HG03521 (cell line): Measurements from ENCODE around the gene U2AF2.

ENCODE experiments used
- ATAC-seq: cut with Tn5 transposase; IDR thresholded peaks from one replicate; pipeline ENCODE4 v1.9.1; 2021; ENCODE audit warnings: mild to moderate bottlenecking, moderate library complexity; ENCODE audit not compliant: unreplicated experiment

Gene U2AF2

GRCh38 chr19:55687281-55688201 is 32.7 kb downstream of the U2AF2 start:
- no peak for ATAC-seq

DNA sequence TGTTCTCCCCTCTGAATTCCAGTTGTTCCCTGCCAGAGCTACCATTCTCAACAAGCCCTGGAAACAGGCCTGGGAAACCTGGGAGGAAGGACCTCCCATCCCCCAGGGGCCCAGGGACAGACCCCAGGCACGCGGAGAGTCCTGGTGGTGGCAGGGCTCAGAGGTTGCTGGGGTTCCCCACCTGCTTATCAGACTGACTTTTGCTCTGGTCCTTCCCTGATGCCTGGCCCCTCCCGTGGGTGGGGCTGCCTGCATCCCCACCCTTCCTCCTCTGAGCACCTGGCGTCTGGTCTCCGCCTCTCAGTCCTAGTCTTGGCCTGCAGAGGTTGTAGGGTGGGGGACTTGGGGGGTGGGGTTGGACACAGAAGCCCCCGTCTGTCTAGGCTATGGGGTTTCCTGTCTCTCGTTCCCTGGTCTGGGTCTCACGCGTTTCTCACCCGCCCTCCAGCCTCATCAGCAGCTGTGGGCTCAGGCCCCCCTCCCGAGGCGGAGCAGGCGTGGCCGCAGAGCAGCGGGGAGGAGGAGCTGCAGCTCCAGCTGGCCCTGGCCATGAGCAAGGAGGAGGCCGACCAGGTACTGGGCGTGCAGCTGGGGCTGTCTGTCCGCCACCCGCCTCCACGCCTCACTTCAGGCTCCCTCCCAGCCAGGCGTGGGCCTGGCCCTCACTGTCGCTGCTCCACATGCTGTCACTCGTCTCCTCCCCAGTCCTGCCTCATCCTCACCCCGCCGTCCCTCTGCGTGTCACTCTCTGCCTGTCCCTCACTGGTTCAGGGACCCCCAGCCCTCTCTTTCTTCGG is 33.8 kb downstream of the U2AF2 start:
- ATAC-seq, result no peak

GRCh38 chr19:55689411-55690108 is 34.7 kb downstream of the U2AF2 start:
- ATAC-seq, result no peak

- ATAC-seq, result no peak
Measured at GRCh38 chr19:55690109-55690768, 35.4 kb downstream of the U2AF2 start.

DNA sequence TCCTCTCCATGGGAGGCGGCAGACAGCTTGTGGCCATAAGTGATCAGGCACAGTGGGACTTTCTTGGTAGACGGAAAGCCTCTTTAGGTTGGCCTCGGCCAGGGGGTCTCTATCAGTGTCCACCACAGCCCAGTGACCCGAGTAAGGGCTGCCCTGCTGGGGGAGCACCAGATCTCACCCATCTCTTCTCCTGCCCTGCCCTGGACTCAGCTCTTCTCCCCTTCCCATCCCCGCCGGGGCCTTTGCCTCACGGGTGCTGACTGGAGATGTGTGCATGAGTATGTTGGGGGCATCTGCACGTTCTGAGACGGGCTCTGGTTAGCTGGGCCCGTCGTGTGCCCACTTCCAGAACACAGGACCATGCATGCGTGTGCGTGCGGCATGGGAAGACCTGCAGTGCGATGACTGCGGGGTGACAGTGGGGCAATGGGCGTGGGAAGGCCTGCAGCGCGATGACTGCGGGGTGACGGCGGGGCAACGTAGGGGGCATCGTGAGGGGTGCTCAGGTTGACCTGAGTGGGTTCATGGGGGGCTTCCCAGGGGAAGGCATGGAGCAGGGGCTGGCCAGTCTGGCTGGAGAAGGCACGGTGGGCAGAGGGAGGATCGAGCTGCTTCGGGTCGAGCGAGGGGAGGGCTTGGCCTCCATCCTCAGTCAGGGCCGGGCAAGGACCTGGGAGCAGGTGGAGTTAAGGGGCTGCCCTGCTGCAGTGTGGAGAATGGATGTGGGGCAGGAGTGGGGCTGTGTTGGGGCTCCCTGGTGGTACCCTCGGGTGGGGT is 36.1 kb downstream of the U2AF2 start:
- no peak for ATAC-seq

DNA sequence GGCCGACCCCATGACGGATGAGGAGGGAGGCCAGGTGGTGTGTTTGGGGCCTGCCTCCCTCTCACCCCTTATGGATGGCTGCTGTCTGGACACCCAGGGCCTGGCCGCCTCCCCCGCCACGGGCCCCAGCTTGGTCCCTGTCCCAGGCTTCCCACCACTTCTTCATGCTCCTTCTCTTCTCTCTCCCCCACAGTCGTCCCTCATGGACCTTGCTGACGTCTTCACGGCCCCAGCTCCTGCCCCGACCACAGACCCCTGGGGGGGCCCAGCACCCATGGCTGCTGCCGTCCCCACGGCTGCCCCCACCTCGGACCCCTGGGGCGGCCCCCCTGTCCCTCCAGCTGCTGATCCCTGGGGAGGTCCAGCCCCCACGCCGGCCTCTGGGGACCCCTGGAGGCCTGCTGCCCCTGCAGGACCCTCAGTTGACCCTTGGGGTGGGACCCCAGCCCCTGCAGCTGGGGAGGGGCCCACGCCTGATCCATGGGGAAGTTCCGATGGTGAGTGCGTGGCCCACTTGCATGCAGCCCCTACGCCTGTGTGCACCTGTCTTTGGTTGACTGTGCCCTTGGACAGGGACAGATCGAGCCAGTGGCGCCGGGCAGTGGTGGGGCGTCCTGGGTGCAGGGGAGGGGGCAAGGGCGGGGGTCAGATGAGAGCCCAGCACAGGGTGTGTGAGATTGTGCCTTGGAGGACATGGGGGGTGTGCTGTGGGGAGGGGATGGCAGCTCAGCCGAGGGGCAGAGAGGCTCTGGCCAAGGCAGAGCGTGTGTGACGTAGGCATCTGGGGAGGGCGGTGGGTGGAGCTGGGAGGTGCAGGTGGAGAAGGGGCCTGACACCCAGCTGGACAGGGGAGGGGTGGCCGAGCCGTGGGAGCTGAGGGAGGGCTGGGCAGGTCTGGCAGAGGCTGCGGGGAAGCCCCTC is 37.0 kb downstream of the U2AF2 start:
- ATAC-seq, result no peak

- no peak for ATAC-seq
Measured at GRCh38 chr19:55692681-55693081, 37.8 kb downstream of the U2AF2 start.

DNA sequence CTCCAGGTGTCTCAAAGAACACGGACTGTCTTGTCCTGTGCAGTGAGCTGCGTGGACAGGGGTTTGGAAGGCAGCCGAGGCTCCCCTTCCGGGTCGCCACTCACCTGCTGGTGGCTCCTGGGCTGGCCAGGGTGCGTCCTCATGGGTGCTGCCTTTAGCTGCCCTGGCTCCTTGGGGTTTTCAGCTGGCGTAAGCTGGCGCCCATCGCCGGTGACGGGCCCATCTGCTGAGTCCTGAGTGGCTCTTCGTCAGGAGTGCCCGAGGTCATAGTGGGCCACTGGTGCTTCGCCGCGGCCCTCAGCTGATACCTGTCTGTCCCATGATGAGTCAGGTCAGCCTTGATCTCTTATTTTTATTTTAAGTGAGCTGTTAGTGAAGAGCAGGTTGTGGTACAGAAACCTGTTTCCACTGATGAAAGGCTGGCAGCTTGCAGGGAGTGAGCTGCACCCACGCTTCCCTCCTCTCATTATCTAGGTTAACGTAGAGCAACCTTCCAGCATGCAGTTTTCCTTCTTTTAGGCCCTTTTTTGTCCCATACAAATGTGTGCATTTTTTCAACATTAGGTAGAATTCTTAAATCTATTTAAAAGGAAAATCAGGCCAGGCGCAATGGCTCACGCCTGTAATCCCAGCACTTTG is 38.6 kb downstream of the U2AF2 start:
- no peak for ATAC-seq

DNA sequence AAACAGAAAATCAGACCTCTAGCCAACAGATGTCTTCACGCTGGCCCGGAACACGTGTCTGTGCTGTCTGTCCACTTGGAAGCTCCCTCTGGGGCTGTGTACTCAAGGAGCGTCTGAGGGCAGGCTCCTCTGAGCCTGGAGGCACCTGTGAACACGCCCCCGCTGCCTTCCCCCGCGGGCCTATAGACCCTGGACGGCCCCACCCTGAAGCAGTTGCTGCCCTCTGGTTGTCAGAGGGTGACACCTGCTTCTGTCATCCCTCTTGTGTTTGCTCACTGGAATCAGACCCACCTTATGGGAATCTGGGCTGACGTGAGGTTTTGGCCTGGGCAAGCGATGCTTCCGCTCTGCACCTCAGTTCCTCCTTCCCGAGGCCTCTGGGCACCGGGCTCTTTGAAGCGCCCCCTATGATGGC is 39.4 kb downstream of the U2AF2 start:
- no peak for ATAC-seq

- no peak for ATAC-seq
Measured at GRCh38 chr19:55694656-55695491, 40.0 kb downstream of the U2AF2 start.

DNA sequence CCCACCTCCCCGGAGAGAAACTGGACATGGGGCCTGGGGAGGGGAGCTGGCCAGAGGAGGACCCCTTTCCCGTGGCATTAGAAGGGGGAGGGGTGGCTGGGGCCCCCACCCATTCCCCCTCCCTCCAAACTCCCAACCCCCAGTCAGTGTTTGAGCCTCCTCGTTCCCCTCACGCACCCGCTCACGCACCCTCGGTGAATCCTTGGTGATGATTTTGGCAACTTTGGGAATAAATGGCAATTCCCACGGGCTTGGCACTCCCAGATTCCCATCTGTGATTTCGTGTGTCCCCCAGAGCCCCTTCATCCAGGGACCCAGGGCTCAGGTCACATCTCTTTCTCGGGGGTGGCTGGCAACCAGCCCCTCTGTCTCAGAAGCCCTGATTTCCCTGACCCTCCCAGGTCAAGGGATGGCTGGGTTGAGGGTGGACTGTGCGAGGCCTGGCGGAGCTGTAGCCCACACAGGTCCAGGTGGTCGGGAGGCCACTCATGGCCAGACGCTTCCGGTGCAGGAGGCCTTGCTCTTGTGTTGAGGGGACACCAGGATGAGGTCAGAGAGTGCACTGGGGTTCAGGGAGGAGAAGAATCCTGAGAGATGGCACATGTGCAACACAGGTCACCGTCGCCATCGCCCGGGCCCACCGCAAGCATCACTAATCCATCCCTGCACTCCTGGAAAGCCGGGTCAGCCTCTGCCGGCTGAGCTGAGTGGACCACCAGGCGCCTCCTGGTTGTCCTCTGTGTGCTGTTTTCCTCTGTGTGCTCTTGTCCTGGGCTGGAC is 40.9 kb downstream of the U2AF2 start:
- no peak for ATAC-seq

DNA sequence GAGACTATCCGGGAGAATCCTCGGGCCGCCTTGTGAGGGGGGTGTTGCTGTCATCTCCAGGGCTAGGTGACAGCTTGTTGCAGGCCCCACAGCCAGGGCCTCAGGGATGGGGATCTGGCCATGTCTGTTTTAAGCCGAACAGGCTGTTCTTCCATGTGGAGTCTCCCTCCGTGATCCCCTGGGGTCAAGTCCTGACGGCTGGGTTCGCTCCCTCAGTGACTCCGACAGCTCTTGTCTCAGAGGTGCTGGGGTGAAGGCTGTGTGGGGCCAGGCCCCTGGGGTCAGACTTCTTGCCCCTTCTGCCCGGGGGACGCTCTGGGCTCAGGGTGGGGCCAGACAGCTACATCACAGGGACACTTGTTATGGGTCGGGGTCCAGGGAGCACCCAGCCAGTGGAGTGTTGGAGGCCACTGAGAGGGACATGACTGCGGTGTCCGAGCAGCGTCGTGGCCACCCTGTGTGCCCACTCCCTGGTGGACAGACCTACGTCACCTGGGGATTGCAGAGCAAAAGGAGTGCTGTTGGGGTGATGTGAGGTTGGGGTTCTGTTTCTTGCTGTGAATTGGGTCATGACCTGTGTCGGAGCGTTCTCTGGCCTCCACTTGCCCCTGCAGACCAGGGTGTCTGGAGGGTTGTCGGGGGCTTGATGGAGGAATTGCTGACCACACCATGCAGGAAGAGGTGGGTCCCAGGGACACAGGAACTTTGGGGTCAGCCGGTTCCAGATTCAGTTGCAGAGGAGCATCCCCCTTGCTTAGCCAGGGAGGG is 41.6 kb downstream of the U2AF2 start:
- ATAC-seq, result no peak

- ATAC-seq, result no peak
Measured at GRCh38 chr19:55697069-55697440, 42.2 kb downstream of the U2AF2 start.

DNA sequence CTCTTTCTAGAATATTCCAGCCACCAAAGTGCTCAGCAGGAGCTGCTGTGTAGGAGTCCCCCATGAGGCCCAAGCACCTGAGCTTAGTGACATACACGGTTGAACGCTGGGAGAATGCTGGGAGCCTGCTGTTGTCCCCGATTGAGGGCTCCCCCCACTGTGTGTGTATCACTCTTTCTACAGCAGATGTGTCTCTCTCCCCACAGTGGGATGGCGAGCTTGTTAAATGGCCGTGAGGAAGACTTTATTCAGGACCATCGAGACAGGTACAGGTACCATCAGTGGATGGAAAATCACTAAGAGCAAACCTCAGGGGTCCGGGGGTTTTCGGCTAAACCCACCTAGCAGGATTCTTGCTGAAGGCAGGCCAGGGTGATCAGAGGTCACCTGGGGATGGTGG is 42.9 kb downstream of the U2AF2 start:
- ATAC-seq, result no peak

- no peak for ATAC-seq
Measured at GRCh38 chr19:55698256-55698655, 43.4 kb downstream of the U2AF2 start.

- no peak for ATAC-seq
Measured at GRCh38 chr19:55699221-55699620, 44.4 kb downstream of the U2AF2 start.
